H9 (cell line): ENCODE measurements around the gene DIP2A. TPM values are rescaled to one million over a fixed set of nuclear protein-coding genes. Genes with fewer than 3 reads are reported as not detected.

Experiments
- DNase-seq: peaks from one replicate; pipeline ENCODE4 v3.0.0-alpha.2; 2017
- H2AFZ ChIP-seq: one replicate; pipeline ENCODE4 v1.6.1; 2013; ENCODE audit warnings: mild to moderate bottlenecking, low read length, control low read depth, moderate library complexity
- H2AK5ac ChIP-seq: 2 replicates; pipeline ENCODE4 v1.6.1; 2013; ENCODE audit warnings: low read length, control low read depth, mixed read lengths; ENCODE audit not compliant: insufficient read length
- H2BK120ac ChIP-seq: one replicate; pipeline ENCODE4 v1.6.1; 2013; ENCODE audit warnings: low read depth, mild to moderate bottlenecking, low read length, control low read depth, inconsistent platforms; ENCODE audit not compliant: poor library complexity, severe bottlenecking
- H2BK12ac ChIP-seq: 2 replicates; pipeline ENCODE4 v1.6.1; 2013; ENCODE audit warnings: low read length, control low read depth, mixed read lengths, low read depth; ENCODE audit not compliant: insufficient read length
- H2BK15ac ChIP-seq: 2 replicates; pipeline ENCODE4 v1.6.1; 2013; ENCODE audit warnings: low read depth, low read length, control low read depth
- H2BK20ac ChIP-seq: one replicate; pipeline ENCODE4 v1.6.1; 2013; ENCODE audit warnings: low read depth, mild to moderate bottlenecking, low read length, control low read depth, inconsistent platforms; ENCODE audit not compliant: poor library complexity, severe bottlenecking
- H2BK5ac ChIP-seq: 2 replicates; pipeline ENCODE4 v1.6.1; 2013; ENCODE audit warnings: low read length, control low read depth, mixed read lengths; ENCODE audit not compliant: insufficient read length
- H3K14ac ChIP-seq: 2 replicates; pipeline ENCODE4 v1.6.1; 2013; ENCODE audit warnings: low read length, control low read depth; ENCODE audit not compliant: insufficient read depth
- H3K18ac ChIP-seq: 2 replicates; pipeline ENCODE4 v1.6.1; 2013; ENCODE audit warnings: low read depth, mild to moderate bottlenecking, mixed read lengths, low read length, control low read depth; ENCODE audit not compliant: insufficient read length
- H3K23ac ChIP-seq: 2 replicates; pipeline ENCODE4 v1.6.1; 2013; ENCODE audit warnings: low read length, control low read depth, mixed read lengths, low read depth; ENCODE audit not compliant: insufficient read length
- H3K23me2 ChIP-seq: 2 replicates; pipeline ENCODE4 v1.6.1; 2013; ENCODE audit warnings: low read depth, mild to moderate bottlenecking, mixed read lengths, low read length, control low read depth; ENCODE audit not compliant: insufficient read length, poor library complexity, severe bottlenecking
- H3K27ac ChIP-seq: 2 replicates; pipeline ENCODE4 v1.5.1; 2013; ENCODE audit warnings: low read length, control low read depth, mixed read lengths, low read depth; ENCODE audit not compliant: insufficient read length
- H3K27me3 ChIP-seq: 2 replicates; pipeline ENCODE4 v1.6.1; 2013; ENCODE audit warnings: low read length, control low read depth, inconsistent platforms; ENCODE audit not compliant: insufficient read depth
- H3K4ac ChIP-seq: 2 replicates; pipeline ENCODE4 v1.6.1; 2013; ENCODE audit warnings: low read depth, mild to moderate bottlenecking, control low read depth, inconsistent platforms, low read length, moderate library complexity
- H3K4me1 ChIP-seq: 2 replicates; pipeline ENCODE4 v1.6.1; 2013; ENCODE audit warnings: low read length, control low read depth, inconsistent platforms; ENCODE audit not compliant: insufficient read depth
- H3K4me2 ChIP-seq: 2 replicates; pipeline ENCODE4 v1.6.1; 2013; ENCODE audit warnings: low read length, control low read depth, mixed read lengths; ENCODE audit not compliant: insufficient read length, insufficient read depth
- H3K56ac ChIP-seq: 2 replicates; pipeline ENCODE4 v1.6.1; 2013; ENCODE audit warnings: low read depth, mild to moderate bottlenecking, mixed read lengths, low read length, control low read depth; ENCODE audit not compliant: insufficient read length
- H3K79me1 ChIP-seq: 2 replicates; pipeline ENCODE4 v1.6.1; 2013; ENCODE audit warnings: low read depth, mild to moderate bottlenecking, moderate library complexity, low read length, control low read depth, inconsistent platforms; ENCODE audit not compliant: insufficient read depth, poor library complexity, severe bottlenecking
- H3K79me2 ChIP-seq: 2 replicates; pipeline ENCODE4 v1.6.1; 2013; ENCODE audit warnings: low read length, control low read depth, inconsistent platforms; ENCODE audit not compliant: insufficient read depth
- H3K9ac ChIP-seq: 2 replicates; pipeline ENCODE4 v1.6.1; 2013; ENCODE audit warnings: low read length, control low read depth, mixed read lengths; ENCODE audit not compliant: insufficient read length; ENCODE audit errors: extremely low read depth
- H3K9me3 ChIP-seq: one replicate; pipeline ENCODE4 v1.6.1; 2013; ENCODE audit warnings: low read depth, low read length, inconsistent platforms; ENCODE audit not compliant: control insufficient read depth
- H3T11ph ChIP-seq: one replicate; pipeline ENCODE4 v1.6.1; 2013; ENCODE audit warnings: mild to moderate bottlenecking, low read length, control low read depth, inconsistent platforms
- H4K20me1 ChIP-seq: one replicate; pipeline ENCODE4 v1.6.1; 2013; ENCODE audit not compliant: control insufficient read depth, insufficient read length, insufficient read depth
- H4K5ac ChIP-seq: 2 replicates; pipeline ENCODE4 v1.6.1; 2013; ENCODE audit warnings: low read depth, mild to moderate bottlenecking, mixed read lengths, low read length, control low read depth; ENCODE audit not compliant: insufficient read length
- H4K8ac ChIP-seq: replicated peaks from 2 replicates; pipeline ENCODE4 v1.6.1; 2013; ENCODE audit warnings: low read length, control low read depth, mixed read lengths, low read depth; ENCODE audit not compliant: insufficient read length
- H4K91ac ChIP-seq: 2 replicates; pipeline ENCODE4 v1.6.1; 2013; ENCODE audit warnings: low read depth, mild to moderate bottlenecking, moderate library complexity, mixed read lengths, low read length, control low read depth; ENCODE audit not compliant: insufficient read length
- H3K27ac Mint-ChIP-seq, 3 experiments: 2 replicates in 2 of 3; 3 replicates in 1 of 3; pipeline ENCODE4 v1.8.0; 2020 to 2021; ENCODE audit warnings: mixed read lengths in 3 of 3, mild to moderate bottlenecking in 1 of 3, moderate library complexity in 1 of 3
- H3K27me3 Mint-ChIP-seq: 2 replicates; pipeline ENCODE4 v1.8.0; 2021; ENCODE audit warnings: low read depth, mild to moderate bottlenecking, moderate library complexity, mixed read lengths
- H3K36me3 Mint-ChIP-seq, 3 experiments: 2 replicates in 2 of 3; 3 replicates in 1 of 3; pipeline ENCODE4 v1.8.0; 2020 to 2021; ENCODE audit warnings: low read depth in 3 of 3, mixed read lengths in 3 of 3; ENCODE audit not compliant: insufficient read depth in 1 of 3
- H3K4me1 Mint-ChIP-seq, 2 experiments: 2 replicates each; pipeline ENCODE4 v1.8.0; 2020; ENCODE audit warnings: mixed read lengths in 2 of 2
- H3K4me3 Mint-ChIP-seq, 2 experiments: 2 replicates in 1 of 2; 3 replicates in 1 of 2; pipeline ENCODE4 v1.8.0; 2020 to 2021; ENCODE audit warnings: mild to moderate bottlenecking in 2 of 2, mixed read lengths in 2 of 2, moderate library complexity in 1 of 2
- H3K9me3 Mint-ChIP-seq, 2 experiments: 2 replicates in 1 of 2; 3 replicates in 1 of 2; pipeline ENCODE4 v1.8.0; 2020; ENCODE audit warnings: mild to moderate bottlenecking in 2 of 2, mixed read lengths in 2 of 2, moderate library complexity in 1 of 2
- WGBS: extraction: QIAGEN DNeasy Blood & Tissue Kit; methylation state at CpG from one replicate; pipeline ENCODE4 v1.1.7; 2013; ENCODE audit warnings: missing lambda C conversion rate, low lambda C conversion rate, mixed read lengths; ENCODE audit not compliant: insufficient read length; ENCODE audit errors: extremely low coverage; 5-methylcytosine and 5-hydroxymethylcytosine counted together
- total RNA-seq: library from RNA; stranded (reverse); gene quantifications from 2 replicates; pipeline ENCODE4 v1.2.1, GENCODE V29; 2021
- TF ChIP-seq, protein P1 (sequence below): fragments of 200-600 bp; sonication (generic); conservative IDR thresholded peaks from 3 replicates; pipeline ENCODE4 v1.8.0; 2021; ENCODE audit warnings: antibody characterized with exemption, mild to moderate bottlenecking

DIP2A gene
- total RNA-seq, 1 experiment from 2014 or later: 25.2 TPM

- Histone ChIP-seq H3K23ac (no peak overlapping the region), H4K20me1 (no peaks in the 10 kb centered on the region), H2AFZ (no peak overlapping the region), H3K23me2 (no peaks in the 10 kb centered on the region), H2BK120ac (no peak overlapping the region), H3K4me1 (no peaks in the 10 kb centered on the region), H3K27me3 (no peaks in the 10 kb centered on the region), H2BK15ac (no peak overlapping the region), H2BK12ac (no peak overlapping the region), H2BK20ac (no peak overlapping the region), H4K91ac (no peak overlapping the region), H3K27ac (no peak overlapping the region), H3K9me3 (no peaks in the 10 kb centered on the region), H3K9ac (no peak overlapping the region), H2BK5ac (no peak overlapping the region), H3T11ph (no peak overlapping the region), H2AK5ac (no peak overlapping the region), H3K18ac (no peak overlapping the region), H4K5ac (no peak overlapping the region), H3K14ac (no peak overlapping the region), H4K8ac (no peak overlapping the region), H3K4me2 (no peak overlapping the region), H3K4ac (no peak overlapping the region), H3K79me1 (no peaks in the 10 kb centered on the region), H3K79me2 (no peaks in the 10 kb centered on the region), H3K56ac (no peak overlapping the region)
- Mint-ChIP-seq H3K9me3 (no peaks in the 10 kb centered on the region), H3K4me3 (no peak overlapping the region), H3K4me1 (peaks cover 6 to 9% of the 10 kb centered on the region in 2 experiments), H3K27ac (peak overlapping the region in 1 of 3 experiments; percentile 64; a peak in 2 of 7 replicates), H3K36me3 (peaks cover 13 to 73% (median 65%) of the 10 kb centered on the region in 3 experiments; a peak in 6 of 7 replicates), H3K27me3 (no peaks in the 10 kb centered on the region)
- TF ChIP-seq, protein P1, sequence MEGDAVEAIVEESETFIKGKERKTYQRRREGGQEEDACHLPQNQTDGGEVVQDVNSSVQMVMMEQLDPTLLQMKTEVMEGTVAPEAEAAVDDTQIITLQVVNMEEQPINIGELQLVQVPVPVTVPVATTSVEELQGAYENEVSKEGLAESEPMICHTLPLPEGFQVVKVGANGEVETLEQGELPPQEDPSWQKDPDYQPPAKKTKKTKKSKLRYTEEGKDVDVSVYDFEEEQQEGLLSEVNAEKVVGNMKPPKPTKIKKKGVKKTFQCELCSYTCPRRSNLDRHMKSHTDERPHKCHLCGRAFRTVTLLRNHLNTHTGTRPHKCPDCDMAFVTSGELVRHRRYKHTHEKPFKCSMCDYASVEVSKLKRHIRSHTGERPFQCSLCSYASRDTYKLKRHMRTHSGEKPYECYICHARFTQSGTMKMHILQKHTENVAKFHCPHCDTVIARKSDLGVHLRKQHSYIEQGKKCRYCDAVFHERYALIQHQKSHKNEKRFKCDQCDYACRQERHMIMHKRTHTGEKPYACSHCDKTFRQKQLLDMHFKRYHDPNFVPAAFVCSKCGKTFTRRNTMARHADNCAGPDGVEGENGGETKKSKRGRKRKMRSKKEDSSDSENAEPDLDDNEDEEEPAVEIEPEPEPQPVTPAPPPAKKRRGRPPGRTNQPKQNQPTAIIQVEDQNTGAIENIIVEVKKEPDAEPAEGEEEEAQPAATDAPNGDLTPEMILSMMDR: no peak
- no CpG with 5 or more reads among the region's 8 CpGs for WGBS
- DNase-seq: no peak
These were observed 84.0 kb downstream of the DIP2A start for GRCh38 chr21:46542588-46543124.
